Brain microvascular endothelial cell (primary cell): ENCODE results near the gene MYMX.

ENCODE experiments used
- DNase-seq: peaks from one replicate; pipeline ENCODE4 v3.0.0-alpha.2; 2020
- H3K27ac ChIP-seq: fragments of 250-450 bp; sonication (Bioruptor Pico); 2 replicates; pipeline ENCODE4 v1.5.1; 2020; ENCODE audit warnings: mild to moderate bottlenecking, moderate library complexity
- H3K27me3 ChIP-seq: fragments of 250-450 bp; sonication (Bioruptor Pico); replicated peaks from 2 replicates; pipeline ENCODE4 v1.5.1; 2020; ENCODE audit warnings: mild to moderate bottlenecking
- H3K36me3 ChIP-seq: fragments of 250-450 bp; sonication (Bioruptor Pico); replicated peaks from 2 replicates; pipeline ENCODE4 v1.5.1; 2020; ENCODE audit warnings: mild to moderate bottlenecking
- H3K4me3 ChIP-seq: 2 replicates; pipeline ENCODE4 v1.5.1; 2011; ENCODE audit warnings: low read depth, mild to moderate bottlenecking, control low read depth, low read length, moderate library complexity
- in situ Hi-C: cut with HindIII; loops from 2 replicates; pipeline ENCODE4 v1.10.0; 2017; ENCODE audit warnings: low sequenced_read_pairs, low pct_ligation_motif_present
- TF ChIP-seq, protein P1 (sequence below): IDR thresholded peaks from 2 replicates; pipeline ENCODE4 v1.5.1; 2011; ENCODE audit warnings: low read depth, mild to moderate bottlenecking, moderate library complexity, low read length, control low read depth, inconsistent platforms; ENCODE audit errors: missing control alignments

Gene MYMX

DNA sequence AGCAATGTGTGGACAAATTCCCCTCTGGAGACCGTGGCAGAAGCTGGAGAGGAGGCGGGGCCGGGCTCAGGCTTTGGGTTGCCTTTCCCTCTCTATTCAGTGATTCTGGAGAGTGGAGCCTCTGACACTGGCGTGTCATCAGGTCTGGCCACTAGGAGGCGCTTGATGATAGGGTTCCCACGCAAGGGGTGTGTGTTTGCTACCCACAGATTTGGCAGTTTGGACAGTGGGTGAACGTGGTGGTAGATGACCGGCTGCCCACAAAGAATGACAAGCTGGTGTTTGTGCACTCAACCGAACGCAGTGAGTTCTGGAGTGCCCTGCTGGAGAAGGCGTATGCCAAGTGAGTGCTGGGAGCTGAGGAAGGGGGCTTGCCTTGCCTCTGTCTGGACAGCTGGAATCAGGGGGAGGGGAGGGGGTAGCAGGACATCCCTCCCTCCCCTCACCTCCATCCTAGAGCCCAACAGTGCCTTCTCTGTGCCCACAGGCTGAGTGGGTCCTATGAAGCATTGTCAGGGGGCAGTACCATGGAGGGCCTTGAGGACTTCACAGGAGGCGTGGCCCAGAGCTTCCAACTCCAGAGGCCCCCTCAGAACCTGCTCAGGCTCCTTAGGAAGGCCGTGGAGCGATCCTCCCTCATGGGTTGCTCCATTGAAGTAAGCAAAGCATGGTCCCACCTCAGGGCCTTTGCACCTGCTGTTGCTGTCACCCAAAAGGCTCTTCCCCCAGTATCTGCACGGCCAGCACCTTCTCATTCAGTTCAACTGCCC, 43.8 kb upstream of the MYMX start:
- H3K27me3 ChIP-seq = peaks cover 5% of the 10 kb centered on the region
- no peaks in the 10 kb centered on the region for H3K36me3 ChIP-seq
- in situ Hi-C loops = no loop called here
- TF ChIP-seq, protein P1, sequence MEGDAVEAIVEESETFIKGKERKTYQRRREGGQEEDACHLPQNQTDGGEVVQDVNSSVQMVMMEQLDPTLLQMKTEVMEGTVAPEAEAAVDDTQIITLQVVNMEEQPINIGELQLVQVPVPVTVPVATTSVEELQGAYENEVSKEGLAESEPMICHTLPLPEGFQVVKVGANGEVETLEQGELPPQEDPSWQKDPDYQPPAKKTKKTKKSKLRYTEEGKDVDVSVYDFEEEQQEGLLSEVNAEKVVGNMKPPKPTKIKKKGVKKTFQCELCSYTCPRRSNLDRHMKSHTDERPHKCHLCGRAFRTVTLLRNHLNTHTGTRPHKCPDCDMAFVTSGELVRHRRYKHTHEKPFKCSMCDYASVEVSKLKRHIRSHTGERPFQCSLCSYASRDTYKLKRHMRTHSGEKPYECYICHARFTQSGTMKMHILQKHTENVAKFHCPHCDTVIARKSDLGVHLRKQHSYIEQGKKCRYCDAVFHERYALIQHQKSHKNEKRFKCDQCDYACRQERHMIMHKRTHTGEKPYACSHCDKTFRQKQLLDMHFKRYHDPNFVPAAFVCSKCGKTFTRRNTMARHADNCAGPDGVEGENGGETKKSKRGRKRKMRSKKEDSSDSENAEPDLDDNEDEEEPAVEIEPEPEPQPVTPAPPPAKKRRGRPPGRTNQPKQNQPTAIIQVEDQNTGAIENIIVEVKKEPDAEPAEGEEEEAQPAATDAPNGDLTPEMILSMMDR = peak; percentile 94
- H3K27ac ChIP-seq = no peak overlapping the region
- no peak overlapping the region for H3K4me3 ChIP-seq
- peak; percentile 72 for DNase-seq

DNA sequence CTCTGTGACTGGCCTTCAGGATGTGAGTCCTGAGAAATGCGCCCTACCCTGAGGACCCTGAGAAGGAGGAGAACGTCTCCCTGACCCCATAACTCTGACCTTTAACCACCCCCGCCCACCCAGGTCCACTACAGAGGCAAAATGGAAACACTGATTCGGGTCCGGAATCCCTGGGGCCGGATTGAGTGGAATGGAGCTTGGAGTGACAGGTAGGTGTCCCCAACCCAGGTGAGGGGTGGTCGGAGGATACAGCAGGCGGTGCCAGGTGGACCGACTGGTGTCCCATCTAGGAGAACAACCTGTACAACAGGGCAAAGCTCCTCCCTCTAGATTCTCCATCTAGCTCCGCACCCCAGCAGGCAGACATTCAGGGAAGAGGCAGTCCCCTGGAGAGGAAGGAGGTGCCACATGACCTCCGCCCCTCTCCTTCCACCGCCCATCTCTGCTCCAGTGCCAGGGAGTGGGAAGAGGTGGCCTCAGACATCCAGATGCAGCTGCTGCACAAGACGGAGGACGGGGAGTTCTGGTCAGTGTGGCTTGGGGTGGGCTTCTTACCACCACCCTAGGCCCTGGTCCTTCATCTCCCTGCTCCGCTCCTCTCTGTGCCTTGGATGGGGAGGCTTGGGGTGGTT, 40.5 kb upstream of the MYMX start:
- Histone ChIP-seq H3K27me3 (no peaks in the 10 kb centered on the region), H3K36me3 (no peaks in the 10 kb centered on the region), H3K27ac (no peak overlapping the region), H3K4me3 (no peak overlapping the region)
- TF ChIP-seq, protein P1 = no peak
- in situ Hi-C loops = no loop called here
- DNase-seq = no peak

DNA sequence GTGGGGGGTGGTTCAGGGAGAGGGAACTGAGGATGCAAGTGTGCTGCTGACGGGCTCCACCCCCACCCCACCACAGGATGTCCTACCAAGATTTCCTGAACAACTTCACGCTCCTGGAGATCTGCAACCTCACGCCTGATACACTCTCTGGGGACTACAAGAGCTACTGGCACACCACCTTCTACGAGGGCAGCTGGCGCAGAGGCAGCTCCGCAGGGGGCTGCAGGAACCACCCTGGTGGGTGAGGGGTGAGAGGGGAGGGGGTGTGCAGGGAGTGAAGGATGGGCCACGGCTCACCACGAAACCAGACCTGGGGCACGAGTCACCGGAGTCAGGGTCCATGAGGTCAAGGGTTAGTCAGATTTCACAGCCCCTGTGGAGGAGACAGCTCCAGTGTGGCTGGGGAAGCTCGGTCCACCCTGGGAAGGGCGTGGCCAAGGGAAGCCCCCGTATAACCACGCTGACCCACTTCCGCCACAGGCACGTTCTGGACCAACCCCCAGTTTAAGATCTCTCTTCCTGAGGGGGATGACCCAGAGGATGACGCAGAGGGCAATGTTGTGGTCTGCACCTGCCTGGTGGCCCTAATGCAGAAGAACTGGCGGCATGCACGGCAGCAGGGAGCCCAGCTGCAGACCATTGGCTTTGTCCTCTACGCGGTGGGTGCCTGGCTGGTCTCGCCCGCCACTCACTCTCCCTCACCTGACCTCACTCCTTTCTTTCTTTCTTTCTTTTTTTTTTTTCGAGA, 39.8 kb upstream of the MYMX start:
- no peaks in the 10 kb centered on the region for H3K36me3 ChIP-seq
- in situ Hi-C loops = no loop called here
- DNase-seq = no peak
- no peaks in the 10 kb centered on the region for H3K27me3 ChIP-seq
- TF ChIP-seq, protein P1 = no peak
- H3K27ac ChIP-seq = no peak overlapping the region
- no peak overlapping the region for H3K4me3 ChIP-seq

DNA sequence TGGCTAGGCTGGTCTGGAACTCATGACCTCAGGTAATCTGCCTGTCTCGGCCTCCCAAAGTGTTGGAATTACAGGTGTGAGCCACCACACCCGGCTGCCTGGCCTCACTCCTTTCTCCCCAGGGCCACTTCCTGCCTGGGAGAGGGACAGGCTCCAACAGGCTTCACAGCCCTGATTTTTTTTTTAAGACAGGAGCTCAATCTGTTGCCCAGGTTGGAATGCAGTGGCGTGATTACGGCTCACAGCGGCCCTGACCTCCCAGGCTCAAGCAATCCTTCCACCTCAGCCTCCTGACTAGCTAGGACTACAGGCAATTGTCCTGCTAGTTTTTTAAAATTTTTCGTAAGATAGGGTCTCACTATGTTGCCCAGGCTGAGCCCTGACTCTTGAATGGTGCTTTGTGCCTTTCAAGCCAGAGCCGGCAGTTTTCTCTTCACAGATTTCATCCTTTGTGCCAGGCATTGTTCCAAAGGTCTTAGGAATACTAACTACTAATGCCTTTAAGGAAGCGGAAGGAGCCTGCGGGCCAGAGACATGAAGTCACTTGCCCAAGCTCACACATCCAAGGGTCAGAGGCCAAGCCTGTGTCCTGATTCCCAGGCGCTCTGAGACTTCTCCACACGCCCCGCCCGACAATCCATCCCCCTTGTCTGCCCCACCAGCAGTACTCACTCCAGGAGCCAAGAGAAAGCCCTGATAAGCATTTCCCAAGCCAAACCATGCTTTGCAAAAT, 38.9 kb upstream of the MYMX start:
- peak; percentile 86 for DNase-seq
- no peaks in the 10 kb centered on the region for H3K36me3 ChIP-seq
- H3K27me3 ChIP-seq = no peaks in the 10 kb centered on the region
- in situ Hi-C loops = no loop called here
- peak overlapping the region; percentile 44 for H3K27ac ChIP-seq
- TF ChIP-seq, protein P1 = no peak
- no peak overlapping the region for H3K4me3 ChIP-seq

DNA sequence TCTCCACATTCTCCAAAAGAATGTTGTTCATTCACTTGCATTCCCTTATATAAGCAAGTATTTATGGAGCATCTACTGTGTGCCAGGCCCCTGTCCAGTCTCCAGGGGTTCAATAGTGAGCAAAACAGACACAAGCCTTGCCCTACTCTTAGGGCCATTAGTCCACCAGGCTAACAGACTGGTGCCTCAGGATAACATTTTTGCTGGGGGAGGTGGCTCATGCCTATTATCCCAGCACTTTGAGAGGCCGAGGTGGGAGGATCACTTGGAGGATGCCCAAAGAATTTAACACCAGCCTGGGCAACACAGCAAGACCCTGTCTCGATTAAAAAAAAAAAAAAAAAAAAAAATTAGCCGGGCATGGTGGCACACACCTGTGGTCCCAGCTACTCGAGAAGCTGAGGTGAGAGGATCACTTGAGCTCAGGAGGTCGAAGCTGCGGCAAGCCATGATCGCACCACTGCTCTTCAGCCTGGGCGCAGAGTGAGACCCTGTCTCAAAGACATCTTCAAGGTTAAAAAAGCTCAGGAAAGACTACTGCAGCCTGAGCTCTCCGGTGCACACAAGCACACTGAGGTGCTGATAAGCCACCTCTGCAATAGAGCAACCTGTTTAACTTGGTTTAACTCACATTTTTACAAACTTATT, 38.2 kb upstream of the MYMX start:
- TF ChIP-seq, protein P1 = no peak
- peak overlapping the region; percentile 35 for H3K27ac ChIP-seq
- H3K4me3 ChIP-seq = no peak overlapping the region
- no peaks in the 10 kb centered on the region for H3K36me3 ChIP-seq
- no peaks in the 10 kb centered on the region for H3K27me3 ChIP-seq
- in situ Hi-C loops = no loop called here
- no peak for DNase-seq
